GM04504 (cell line): ENCODE results near the gene AGBL3.

Experiments used
- DNase-seq: peaks from one replicate; pipeline ENCODE4 v3.0.0-alpha.2; 2012; ENCODE audit warnings: low read depth

The AGBL3 gene

GRCh38 chr7:135147899-135148721 lies 161.8 kb downstream of the AGBL3 start, which contains the start of gene TMEM140:
Gene TMEM140 (plus strand): TSS chr7:135148072. CDS start chr7:135164442, 16,370 bp downstream.
- DNase-seq, result no peak

- DNase-seq, result no peak
These were observed 163.9 kb downstream of the AGBL3 start for GRCh38 chr7:135150072-135150782.

- no peak for DNase-seq
These were observed 164.8 kb downstream of the AGBL3 start for GRCh38 chr7:135151132-135151531.

- no peak for DNase-seq
These were observed 165.2 kb downstream of the AGBL3 start for GRCh38 chr7:135151533-135151932.

GRCh38 chr7:135152442-135152841 lies 166.1 kb downstream of the AGBL3 start:
- no peak for DNase-seq

- DNase-seq, result no peak
These were observed 168.4 kb downstream of the AGBL3 start for GRCh38 chr7:135154734-135155133.

GRCh38 chr7:135156290-135156689 lies 170.0 kb downstream of the AGBL3 start:
- DNase-seq, result no peak

GRCh38 chr7:135158141-135158655 lies 171.9 kb downstream of the AGBL3 start:
- no peak for DNase-seq

GRCh38 chr7:135158874-135159273 lies 172.6 kb downstream of the AGBL3 start:
- no peak for DNase-seq

- no peak for DNase-seq
These were observed 173.2 kb downstream of the AGBL3 start for GRCh38 chr7:135159359-135160085.

- DNase-seq, result no peak
These were observed 174.0 kb downstream of the AGBL3 start for GRCh38 chr7:135160098-135160857.

- DNase-seq, result no peak
These were observed 174.7 kb downstream of the AGBL3 start for GRCh38 chr7:135160858-135161653.

GRCh38 chr7:135161669-135162068 lies 175.4 kb downstream of the AGBL3 start:
- DNase-seq, result no peak

GRCh38 chr7:135162382-135163001 lies 176.2 kb downstream of the AGBL3 start:
- no peak for DNase-seq

GRCh38 chr7:135164357-135165061 lies 178.2 kb downstream of the AGBL3 start:
- DNase-seq, result no peak

GRCh38 chr7:135165862-135166261 lies 179.6 kb downstream of the AGBL3 start:
- DNase-seq, result no peak

GRCh38 chr7:135166338-135166990 lies 180.2 kb downstream of the AGBL3 start:
- no peak for DNase-seq

GRCh38 chr7:135167365-135167917 lies 181.1 kb downstream of the AGBL3 start:
- no peak for DNase-seq

GRCh38 chr7:135168001-135168400 lies 181.7 kb downstream of the AGBL3 start:
- no peak for DNase-seq
